Limb (tissue), 2 donors: Measurements from ENCODE around the gene VPS4A.
"Not testable (repeated sequence)": the region's sequence is repeated elsewhere in the genome, so short reads cannot be mapped to it uniquely, and the experiment has no call there.

Experiments
- DNase-seq, 2 donors: peaks; one replicate each; pipeline ENCODE4 v3.0.0-alpha.2; 2016; ENCODE audit errors: extremely low spot score in 2 of 2

The VPS4A gene

DNA sequence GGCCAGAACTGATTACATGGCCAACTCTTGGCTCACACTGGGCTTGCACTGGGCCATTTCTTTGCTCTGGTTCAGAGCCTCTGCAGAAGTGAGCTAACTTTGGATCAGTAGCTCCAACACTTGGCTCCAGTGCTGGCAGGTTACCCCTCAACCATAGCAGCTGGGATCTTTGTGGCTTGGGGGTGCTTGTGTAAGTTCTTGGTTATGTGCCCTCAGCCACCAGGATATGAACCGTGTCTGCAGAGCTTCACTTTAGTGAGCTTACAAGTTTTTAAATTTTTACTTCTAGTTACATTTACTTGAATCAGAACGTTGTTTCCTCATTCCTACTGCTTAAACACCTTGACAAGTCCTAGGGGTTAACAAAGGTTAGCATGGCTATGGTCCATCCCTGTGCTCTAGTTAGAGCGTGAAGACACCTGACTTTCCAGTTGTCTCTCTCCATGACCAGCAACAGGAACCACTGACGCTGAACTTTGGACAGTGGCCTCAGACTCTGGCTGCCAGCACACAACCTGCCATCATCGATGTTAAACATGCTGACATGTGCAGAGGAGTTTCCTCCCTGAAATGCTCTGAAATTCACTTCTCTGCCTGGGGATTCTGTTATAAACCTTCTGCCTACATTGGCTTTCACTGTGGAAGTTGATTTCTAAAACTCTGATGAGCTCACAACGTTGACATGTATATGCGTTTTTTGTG is 15.2 kb downstream of the VPS4A start:
- no peak for DNase-seq

DNA sequence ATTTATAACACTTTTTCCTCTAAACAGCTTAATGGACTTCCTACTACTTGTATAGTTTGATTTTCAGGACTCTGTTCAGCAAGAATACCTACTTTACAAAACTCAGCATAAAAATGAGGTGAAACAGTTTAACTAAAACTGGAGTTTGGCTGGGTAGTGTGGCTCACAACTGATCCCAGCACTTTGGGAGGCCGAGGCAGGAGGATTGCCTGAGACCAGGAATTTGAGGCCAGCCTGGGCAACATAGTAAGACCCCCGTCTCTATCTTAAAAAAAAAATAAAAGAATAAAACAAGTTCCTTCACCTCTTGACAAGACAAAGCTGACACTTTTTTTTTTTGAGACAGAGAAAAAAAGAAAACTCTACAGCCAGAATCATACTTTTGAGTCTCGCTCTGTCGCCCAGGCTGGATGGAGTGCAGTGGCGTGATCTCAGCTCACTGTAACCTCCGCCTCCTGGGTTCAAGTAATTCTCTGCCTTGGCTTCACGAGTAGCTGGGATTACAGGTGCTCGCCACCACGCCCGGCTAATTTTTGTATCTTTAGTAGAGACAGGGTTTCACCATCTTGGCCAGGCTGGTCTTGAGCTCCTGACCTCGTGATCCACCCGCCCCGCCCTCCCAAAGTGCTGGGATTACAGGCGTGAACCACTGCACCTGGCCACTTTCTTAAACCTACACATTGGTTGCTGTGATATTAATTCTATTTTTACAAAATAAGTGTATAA is 16.6 kb downstream of the VPS4A start:
- no peak for DNase-seq

DNA sequence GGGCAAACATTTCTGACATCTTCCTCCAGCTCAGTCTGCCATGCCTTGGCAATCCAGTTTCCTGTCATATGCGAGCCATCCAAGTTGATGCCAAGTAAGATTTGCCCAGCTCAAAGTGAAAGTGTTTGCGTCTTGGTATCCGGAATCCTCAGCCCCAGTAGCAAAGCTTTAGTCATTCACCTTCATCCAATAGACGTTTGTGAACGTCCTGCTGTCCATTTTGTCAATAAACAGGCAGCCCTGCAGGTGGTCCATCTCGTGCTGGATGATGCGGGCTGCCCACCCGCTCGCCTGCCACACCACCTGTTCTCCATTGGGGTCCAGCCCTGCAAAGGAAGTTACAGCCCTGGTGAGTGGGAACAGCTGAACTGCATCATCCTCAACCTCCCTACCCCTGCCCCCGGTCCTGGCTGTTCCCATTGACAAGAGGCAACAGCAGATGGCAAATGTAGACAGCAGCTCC is 17.7 kb downstream of the VPS4A start:
- DNase-seq = no peak

DNA sequence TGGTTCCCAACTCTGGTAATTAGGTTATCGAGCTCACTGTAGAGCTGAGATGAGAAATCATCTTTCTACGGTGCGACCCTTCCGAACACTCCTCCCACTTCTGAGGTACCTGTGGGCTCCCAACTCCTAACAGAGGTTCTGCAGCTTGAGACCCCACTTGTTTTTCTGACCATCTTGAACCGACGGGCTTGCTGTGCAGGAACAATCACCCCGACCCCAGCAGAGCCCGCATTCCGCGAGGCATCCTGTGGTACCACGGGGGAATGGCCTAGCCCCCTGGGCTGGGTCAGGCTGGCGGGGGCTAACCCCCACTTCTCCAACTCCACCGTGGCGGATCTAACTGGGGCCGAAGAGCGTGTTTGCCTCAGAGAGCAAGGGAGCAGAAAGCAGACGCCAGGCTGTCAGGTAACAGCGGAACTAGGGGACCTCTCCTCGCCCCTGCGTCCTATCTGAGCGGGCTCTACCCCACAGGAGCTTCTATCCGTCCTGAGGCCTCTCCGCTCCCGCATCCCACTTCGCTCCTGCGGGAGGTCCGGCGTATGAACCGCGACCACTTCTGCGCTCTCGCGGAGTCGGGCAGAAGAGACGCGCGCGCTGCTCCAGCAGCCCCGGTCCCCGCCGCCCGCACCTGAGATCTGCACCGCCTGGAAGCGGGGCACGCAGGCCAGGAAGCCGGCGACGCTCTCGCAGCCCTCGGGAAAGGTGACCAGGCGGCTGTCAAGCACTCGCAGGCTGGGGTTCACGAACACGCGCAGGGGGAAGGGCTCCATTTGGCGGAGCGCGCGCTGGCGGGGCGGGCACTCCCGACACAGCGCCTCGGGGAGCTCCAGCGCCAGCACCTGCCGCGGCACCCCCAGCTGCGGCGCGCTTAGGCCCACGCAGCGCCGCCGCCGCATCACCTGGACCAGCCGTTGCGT is 18.5 kb downstream of the VPS4A start:
- DNase-seq = no peak

DNA sequence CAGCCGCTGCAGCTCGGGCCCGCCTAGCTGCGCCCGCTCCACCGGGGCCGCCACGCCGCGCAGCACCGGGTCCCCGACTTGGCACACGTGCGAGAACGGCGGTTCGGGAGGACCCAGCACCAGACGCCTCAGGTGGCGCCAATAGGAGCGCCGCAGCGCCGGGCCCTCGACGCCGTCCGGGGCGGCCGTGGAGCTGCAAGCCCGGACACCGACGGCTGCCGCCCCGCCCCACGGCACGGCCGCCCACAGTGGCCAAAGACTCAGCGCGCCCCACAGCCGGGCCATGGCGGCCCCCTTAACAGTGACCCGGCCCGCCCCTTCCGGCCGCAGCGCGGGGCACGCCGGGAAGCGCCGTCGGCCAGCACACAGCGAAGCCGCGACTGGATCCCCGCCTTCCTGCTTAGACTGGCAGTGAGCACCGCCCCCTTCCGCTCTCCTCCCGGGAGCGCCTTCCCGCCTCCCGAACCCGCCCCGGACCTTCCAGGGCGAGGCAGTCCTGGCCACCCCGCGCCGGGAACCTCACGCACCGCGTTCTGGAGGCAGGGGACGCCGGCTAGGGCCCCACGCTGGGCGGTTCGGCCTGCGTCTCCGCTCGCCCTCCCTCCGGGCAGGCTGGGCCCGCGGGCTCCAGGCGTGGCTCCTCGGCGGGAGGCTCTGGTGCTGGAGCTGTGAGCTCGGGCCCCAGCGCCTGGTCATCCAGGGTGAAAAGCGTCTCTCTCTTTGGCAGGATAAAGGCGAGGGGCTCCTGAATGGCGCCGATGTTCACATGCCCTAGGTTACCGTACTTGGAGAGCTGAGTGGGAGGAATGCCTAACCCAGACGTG is 19.3 kb downstream of the VPS4A start, which contains the start of gene PDF:
Gene PDF, minus strand, starts transcription at position 303 of the 824 bp plus-strand sequence. Its CDS starts 18 bp downstream, at position 285.
- peak; percentile 95 to 96 for DNase-seq

DNA sequence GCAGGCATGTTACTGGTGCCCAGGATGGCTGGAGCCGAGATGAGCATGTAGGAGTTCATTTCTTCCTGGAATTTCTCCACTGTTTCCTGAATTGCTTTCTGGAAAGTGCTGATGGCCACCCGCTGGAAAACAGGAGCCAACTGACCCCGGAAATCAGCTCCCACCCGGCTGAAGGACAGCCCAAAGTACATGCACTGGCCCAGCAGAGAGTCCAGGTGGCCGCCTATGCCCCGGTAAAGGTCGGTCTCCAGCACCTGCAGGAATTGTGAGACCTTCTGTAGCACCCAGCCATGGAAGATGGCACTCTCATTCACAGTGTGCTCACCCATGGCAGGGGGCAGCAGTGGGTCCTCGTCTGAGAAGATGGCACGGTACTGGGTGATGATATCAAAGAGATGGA is 23.5 kb downstream of the VPS4A start:
- DNase-seq = no peak

DNA sequence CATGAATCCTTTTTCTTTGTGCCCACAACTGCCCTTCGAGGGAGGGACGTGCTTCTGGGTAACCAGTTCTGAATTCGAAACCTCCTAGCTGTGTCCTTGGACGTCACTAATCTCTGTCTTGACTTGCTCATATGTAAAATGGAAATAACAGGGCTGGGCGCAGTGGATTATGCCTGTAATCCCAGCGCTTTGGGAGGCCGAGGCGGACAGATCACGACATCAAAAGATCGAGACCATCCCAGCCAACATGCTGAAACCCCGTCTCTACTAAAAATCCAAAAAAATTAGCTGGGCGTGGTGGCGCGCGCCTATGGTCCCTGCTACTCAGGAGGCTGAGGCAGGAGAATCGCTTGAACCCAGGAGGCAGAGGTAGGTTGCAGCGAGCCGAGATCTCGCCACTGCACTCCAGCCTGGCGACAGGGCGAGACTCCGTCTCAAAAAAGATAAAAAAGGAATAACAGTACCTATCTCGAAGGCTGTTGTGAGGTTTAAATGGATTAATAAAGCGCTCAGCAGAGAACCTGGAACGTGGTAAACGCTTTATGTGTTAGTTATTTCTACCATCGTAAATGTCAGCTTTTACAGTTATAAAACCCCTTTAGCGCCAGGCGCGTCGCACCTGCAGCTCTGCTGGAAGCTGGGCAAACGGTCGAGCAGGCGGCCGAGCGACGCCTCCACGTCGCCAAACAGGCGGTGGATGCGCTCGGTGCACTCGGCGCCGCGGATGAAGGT is 27.6 kb downstream of the VPS4A start:
- DNase-seq = no peak

DNA sequence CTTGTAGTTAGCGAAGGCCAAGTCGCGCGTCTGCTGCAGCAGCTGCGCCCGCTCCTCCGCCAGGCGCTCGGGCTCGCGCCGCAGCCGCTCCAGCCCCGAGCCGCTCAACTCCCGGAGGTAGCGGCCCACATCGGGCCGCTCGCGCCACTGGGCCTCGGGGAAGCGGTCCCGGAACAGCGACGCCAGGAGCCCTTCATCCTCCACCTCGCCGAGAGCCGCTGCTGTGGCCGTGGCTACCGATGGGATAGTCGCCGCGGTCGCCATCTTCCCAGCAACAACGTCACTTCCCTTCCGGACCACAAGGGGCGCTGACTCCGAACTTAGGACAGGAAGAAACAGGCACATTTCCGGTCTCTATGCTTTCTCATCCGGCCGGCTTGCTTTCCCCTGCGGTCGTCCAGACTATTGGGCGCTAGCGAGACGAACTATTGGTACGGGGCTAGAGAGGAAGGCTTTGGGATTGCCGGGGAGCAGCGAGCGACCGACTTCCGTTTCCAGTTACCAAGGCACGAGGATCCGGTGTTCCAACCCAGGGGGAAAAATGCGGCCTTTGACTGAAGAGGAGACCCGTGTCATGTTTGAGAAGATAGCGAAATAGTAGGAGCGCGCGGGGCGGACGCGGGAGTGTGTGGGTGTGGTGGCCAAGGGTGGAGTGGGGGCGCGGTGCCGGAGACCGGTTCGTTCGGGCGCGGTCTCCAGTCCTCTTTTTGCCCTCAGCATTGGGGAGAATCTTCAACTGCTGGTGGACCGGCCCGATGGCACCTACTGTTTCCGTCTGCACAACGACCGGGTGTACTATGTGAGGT is 28.3 kb downstream of the VPS4A start, which contains the start of the genes COG8 and NIP7:
Gene COG8, minus strand, starts transcription at position 276 of the 806 bp plus-strand sequence. Its CDS starts 12 bp downstream, at position 264.
Gene NIP7, plus strand, starts transcription at position 484 of the 806 bp plus-strand sequence. Its CDS starts 58 bp downstream, at position 542.
- DNase-seq = peak; percentile 95 to 99

DNA sequence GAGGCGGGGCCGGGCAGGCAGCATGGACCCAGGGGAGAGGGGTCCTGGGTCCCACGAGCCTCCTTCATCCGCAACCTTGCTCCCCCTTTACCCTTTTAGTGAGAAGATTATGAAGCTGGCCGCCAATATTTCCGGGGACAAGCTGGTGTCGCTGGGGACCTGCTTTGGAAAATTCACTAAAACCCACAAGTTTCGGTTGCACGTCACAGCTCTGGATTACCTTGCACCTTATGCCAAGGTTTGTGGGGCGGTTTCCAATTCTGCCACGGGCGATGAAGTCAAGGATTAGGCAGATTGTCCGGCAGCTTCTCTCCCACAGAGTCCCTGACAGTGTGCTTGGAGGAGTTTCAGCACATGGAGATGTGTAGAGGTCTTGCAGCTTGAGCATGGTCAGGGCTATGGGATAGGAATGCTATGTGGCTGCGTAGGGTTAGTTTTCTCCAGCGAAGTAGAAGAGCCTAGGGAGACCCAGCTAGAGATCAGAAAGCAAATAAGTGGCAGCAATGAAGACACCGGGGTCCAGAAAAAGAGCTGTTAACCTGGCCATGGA is 29.0 kb downstream of the VPS4A start:
- no peak for DNase-seq

DNA sequence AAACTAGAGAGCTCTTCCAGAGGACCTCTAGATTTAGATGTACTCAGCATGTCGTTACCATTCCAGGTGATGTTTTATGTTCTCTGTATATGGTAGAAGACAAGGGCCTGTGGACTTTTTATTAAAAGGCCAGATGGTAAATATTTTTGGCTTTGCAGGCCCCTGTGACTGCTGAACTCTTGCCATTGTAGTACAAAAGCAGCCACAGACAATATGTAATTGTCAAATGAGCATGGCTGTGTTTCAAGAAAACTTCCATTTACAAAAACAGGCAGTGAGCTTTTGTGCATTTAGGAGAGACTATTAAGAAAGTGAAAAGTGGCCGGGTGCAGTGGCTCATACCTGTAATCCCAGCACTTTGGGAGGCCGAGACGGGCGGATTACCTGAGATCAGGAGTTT is 33.0 kb downstream of the VPS4A start:
- DNase-seq = no peak

DNA sequence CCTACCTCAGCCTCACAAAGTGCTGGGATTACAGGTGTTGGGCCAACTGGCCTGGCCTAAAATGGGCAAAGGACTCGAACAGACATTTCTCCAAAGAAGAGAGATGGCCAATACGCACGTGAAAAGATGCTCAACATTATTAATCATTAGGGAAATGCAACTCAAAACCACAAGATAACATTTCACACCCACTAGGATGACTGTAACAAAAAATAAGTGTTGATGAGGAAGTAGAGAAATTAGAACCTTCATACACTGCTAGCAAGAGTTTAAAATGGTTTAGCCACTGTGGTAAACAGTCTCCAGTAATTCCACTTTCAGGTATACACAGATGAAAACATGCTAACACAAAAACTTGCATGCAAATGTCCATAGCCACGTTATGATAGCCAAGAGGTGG is 34.8 kb downstream of the VPS4A start:
- DNase-seq = no peak

DNA sequence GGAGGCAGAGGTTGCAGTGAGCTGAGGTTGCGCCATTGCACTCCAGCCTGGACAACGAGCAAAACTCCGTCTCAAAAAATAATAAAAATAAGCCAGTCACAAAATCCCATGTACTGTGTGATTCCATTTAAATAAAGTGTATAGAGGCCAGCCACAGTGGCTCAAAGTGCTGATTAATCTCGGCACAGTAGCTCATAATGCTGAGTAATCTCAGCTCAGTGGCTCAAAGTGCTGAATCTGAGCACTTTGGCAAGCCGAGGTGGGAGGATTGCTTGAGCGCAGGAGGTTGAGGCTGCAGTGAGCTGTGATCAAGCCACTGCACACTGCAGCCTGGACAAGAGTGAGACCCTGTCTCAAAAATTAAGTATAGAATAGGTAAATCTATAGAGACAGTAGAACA is 35.5 kb downstream of the VPS4A start:
- no peak for DNase-seq

DNA sequence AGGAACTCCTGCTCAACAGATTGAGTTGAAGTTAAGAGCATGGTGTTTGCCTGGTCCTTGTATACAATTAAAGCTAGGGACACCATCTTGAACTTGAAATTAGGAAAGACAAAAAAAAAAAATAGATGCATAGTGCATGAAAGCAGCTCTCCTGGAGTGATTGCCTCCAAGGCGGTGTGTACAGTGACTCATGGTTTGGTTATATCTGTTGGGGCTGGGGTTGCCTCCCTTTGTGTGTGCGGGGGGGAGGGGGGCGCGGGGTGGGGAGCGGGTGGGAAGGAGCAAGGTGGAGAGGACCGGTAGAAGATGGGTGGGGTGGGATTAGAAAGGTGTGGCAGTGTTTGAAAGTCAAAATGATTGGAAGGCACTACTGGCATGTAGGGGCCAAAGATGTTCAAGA is 37.1 kb downstream of the VPS4A start:
- no peak for DNase-seq

DNA sequence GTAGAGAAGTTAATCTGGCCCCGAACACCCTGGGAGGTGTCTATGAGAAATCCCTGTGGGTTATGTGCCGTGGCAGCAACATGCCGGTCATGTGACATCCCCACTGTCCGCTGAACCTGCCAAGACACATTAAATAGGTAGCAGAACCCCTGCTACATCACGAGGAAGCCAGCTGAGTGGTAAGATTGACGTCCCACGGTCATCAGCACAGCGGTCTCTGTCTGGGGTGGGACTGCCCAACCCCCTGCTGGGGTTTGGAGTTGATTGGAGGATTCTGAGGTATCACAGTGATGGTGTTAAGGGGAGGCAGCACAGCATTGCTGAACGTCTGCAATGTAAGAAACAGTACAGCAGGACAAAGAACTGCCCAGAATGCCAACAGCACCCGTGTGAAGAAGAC is 38.4 kb downstream of the VPS4A start:
- DNase-seq = no peak

DNA sequence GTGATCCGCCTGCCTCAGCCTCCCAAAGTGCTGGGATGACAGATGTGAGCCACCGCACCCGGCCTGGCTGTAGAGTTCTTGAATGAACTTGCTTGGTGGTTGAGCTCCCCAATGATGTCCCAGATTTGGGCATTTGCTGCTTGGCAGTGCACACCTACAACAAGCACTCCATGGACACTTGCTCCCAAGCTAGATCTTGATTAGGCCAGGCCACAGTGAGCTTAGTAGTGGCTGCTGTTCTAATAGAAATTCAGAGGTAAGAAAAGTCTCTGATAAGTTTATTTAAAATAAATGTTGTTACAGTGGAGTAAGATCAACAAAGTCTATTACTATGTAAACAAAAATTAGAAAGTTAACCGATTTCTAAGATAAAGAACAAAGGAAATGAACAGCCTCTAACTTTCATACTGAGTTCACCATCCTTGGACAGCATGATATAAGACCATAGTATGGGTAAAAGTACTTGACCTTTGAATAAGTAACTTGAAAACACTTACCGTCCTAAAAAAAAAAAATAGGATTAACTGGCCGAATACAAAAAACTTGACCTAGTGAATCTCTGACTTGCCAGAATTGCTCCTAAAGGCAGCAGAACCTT is 39.5 kb downstream of the VPS4A start:
- no peak for DNase-seq

DNA sequence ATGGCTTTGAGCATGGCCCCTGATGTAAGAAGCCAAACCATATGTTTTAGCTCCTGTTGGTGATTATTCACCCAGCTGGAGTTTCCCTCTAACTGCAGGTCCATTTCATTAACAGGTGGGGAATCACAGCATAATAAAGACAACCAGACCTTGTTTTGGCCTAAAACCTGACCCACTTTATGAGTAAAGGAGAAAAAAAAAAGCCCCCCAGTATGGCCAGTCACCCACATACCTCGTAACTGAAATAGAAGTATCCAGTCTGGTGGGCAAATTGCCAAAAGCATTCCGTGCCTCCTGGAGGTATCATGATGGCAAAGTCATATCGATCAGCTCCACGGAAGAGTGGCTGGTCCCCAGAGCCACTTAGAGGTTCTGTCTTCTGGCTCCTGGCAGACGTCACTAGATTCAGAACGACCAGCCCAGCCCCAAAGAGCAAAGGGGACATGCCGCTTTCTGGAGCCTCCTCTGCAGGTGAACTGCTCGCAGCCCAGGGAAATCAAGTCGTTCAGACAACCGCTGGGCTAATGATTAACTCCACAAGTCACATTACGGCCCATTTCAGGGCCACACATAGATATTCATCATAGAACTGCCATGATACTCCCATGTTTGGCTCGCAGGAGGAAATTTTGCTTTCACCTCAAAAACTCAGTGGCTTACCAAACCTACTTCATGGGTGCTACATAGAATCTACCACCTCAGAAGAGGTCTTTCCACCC is 40.3 kb downstream of the VPS4A start, which contains the start of gene TMED6:
Gene TMED6, minus strand, starts transcription at position 478 of the 719 bp plus-strand sequence. Its CDS starts 33 bp downstream, at position 445.
- DNase-seq = no peak

DNA sequence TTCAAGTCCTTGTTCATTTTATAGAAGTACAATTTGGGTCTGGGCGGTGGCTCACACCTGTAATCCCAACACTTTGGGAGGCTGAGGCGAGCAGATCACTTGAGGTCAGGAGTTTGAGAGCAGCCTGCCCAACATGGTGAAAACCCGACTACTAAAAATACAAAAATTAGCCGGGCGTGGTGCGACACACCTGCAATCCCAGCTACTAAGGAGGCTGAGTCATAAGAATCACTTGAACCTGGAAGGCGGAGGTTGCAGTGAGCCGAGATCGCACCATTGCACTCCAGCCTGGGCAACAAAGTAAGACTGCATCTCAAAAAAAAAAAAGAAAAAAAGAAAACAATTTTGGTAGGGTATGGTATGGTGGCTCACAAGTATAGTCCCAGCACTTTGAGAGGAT is 48.9 kb downstream of the VPS4A start:
- DNase-seq = not testable (repeated sequence)

DNA sequence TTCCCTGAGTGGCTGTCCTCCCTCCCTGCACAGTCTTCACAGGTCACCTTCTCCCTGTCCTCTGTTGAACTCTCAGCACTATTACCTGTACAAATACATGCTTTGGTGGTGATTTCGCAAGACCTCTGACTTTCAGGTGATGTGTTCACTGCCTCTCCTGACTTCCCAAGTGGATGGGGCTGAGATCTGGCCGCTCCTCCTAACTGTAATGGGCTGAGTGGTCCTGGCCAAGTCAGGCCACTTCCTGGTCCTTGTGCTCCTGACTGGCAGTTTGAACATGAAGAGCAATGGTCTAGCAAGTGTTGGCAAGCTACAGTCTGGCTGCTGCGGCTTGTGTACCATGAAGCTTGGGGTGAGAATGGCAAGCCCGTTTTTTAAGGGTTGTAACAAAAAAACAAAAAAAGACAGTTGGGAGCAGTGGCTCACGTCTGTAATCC is 52.1 kb downstream of the VPS4A start:
- DNase-seq = no peak
